Activated CD4-positive, alpha-beta T cell treated with anti-CD3 and anti-CD28 coated beads, Interleukin-2, amount 50 U/mL, for 16 hours (primary cell): Measurements from ENCODE around the gene MAPT.
"Not testable (repeated sequence)": the region's sequence is repeated elsewhere in the genome, so short reads cannot be mapped to it uniquely, and the experiment has no call there.

Experiments used
- DNase-seq: peaks from one replicate; pipeline ENCODE4 v3.0.0-alpha.2; 2020

Gene MAPT

DNA sequence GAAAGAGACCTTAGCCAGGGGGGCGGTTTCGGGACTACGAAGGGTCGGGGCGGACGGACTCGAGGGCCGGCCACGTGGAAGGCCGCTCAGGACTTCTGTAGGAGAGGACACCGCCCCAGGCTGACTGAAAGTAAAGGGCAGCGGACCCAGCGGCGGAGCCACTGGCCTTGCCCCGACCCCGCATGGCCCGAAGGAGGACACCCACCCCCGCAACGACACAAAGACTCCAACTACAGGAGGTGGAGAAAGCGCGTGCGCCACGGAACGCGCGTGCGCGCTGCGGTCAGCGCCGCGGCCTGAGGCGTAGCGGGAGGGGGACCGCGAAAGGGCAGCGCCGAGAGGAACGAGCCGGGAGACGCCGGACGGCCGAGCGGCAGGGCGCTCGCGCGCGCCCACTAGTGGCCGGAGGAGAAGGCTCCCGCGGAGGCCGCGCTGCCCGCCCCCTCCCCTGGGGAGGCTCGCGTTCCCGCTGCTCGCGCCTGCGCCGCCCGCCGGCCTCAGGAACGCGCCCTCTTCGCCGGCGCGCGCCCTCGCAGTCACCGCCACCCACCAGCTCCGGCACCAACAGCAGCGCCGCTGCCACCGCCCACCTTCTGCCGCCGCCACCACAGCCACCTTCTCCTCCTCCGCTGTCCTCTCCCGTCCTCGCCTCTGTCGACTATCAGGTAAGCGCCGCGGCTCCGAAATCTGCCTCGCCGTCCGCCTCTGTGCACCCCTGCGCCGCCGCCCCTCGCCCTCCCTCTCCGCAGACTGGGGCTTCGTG is at the start of gene MAPT:
Gene MAPT, plus strand, starts transcription at position 533 of the 763 bp plus-strand sequence. CDS start 67,784 bp downstream, outside the sequence.
- peak; percentile 85 for DNase-seq

GRCh38 chr17:45844695-45845375 is 49.5 kb upstream of the MAPT start, which contains the start of gene SPPL2C:
Gene SPPL2C, plus strand, starts transcription at chr17:45844881. Its CDS starts 26 bp downstream, at chr17:45844907.
- DNase-seq = no peak

DNA sequence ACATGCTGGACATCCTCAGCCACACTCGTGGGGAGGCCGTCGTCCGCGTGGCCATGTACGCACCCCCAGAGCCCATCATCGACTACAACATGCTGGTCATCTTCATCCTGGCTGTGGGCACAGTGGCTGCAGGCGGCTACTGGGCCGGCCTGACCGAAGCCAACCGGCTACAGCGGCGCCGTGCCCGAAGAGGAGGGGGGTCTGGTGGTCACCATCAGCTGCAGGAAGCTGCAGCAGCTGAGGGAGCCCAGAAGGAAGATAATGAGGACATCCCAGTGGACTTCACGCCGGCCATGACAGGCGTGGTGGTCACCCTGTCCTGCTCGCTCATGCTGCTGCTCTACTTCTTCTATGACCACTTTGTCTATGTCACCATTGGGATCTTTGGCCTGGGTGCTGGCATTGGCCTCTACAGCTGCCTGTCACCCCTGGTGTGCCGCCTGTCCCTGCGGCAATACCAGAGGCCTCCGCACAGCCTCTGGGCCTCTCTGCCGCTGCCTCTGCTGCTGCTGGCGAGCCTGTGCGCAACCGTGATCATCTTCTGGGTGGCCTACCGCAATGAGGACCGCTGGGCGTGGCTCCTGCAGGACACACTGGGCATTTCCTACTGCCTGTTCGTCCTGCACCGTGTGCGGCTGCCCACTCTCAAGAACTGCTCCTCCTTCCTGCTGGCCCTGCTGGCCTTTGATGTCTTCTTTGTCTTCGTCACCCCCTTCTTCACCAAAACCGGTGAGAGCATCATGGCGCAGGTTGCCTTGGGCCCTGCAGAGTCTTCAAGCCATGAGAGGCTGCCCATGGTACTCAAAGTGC is 48.8 kb upstream of the MAPT start:
- no peak for DNase-seq

DNA sequence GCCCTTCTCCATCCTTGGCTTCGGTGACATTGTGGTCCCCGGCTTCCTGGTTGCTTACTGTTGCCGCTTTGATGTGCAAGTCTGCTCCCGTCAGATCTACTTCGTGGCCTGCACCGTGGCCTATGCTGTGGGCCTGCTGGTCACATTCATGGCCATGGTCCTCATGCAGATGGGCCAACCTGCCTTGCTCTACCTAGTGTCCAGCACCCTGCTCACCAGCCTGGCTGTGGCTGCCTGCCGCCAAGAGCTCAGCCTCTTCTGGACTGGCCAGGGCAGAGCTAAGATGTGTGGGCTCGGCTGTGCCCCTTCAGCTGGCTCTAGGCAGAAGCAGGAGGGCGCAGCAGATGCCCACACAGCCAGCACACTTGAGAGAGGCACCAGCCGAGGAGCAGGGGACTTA is 48.1 kb upstream of the MAPT start:
- DNase-seq = no peak

GRCh38 chr17:45846646-45847045 is 47.7 kb upstream of the MAPT start:
- no peak for DNase-seq

DNA sequence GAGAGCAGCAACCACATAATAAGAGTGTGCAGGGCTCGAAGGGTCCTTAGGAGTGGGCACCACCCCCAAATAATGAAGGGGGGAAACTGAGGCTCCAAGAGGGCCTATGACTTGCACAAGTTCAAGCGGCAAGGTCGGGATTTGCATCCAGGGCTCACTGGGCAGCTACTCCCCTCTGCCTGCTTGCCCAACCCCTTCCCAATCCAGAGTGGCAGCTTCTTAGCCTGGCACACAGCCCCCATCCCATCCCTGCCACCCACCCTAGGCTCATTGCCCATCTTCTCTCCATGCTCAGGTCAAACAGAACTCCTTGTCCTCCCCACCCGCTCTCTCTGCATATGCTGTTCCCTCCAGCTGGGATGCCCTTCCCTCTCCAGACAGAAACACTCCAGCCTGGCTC is 47.3 kb upstream of the MAPT start:
- no peak for DNase-seq

GRCh38 chr17:45847747-45848146 is 46.6 kb upstream of the MAPT start:
- no peak for DNase-seq

GRCh38 chr17:45848405-45848804 is 45.9 kb upstream of the MAPT start:
- no peak for DNase-seq

- DNase-seq = no peak
These were observed 45.4 kb upstream of the MAPT start for GRCh38 chr17:45848868-45849535.

GRCh38 chr17:45849536-45849990 is 44.8 kb upstream of the MAPT start:
- no peak for DNase-seq

DNA sequence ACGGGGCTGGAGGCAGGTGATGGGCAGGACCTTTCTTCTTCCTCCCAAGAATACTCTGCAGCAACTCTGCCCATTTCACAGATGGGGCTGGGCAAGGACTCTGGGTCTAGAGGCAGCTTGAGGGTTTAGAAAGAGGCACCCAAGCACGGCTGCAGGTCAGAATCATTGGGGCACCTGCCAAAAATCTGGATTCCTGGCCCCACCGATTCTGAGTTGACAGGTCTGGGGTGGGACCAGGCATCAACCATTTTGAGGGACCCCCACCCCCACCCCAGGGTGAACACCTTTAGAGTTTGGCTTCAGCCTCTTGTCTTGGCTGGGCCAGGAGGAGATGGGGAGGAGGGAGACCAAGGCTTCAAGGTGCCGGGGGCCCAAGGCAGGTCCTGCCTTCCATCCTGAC is 44.3 kb upstream of the MAPT start:
- DNase-seq = no peak

GRCh38 chr17:45850468-45850867 is 43.9 kb upstream of the MAPT start:
- no peak for DNase-seq

GRCh38 chr17:45851022-45851421 is 43.3 kb upstream of the MAPT start:
- DNase-seq = no peak

- DNase-seq = no peak
These were observed 42.9 kb upstream of the MAPT start for GRCh38 chr17:45851464-45851863.

GRCh38 chr17:45851873-45852272 is 42.5 kb upstream of the MAPT start:
- DNase-seq = no peak

GRCh38 chr17:45852535-45853297 is 41.6 kb upstream of the MAPT start:
- DNase-seq = peak; percentile 59

- no peak for DNase-seq
These were observed 40.1 kb upstream of the MAPT start for GRCh38 chr17:45854209-45854608.

DNA sequence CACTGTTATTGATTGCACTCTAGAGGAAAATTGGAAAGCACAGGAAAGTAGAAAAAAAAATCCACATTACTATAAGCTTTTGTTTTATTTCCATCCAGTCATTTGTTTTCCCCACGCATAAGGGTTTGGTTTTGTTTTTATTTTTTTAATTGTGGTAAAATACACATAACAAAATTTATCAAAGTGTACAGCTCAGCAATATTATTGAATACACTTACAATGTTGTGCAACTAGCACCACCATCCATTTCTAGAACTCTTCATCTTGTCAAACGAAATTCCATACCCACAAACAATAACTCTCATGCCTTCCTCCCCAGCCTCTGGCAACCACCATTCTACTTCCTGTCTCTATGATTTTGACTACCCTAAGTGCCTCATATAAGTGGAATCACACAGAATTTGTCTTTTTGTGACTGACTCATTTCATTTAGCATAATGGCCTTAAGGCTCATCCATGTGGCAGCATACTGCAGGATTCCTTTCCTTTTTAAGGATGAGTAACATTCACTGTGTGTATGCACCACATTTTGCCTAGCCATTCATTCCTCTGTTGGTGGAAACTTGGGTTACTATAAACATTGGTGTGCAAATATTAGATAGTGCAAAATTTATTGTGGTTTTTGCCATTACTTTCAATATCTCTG is 38.5 kb upstream of the MAPT start:
- DNase-seq = no peak

DNA sequence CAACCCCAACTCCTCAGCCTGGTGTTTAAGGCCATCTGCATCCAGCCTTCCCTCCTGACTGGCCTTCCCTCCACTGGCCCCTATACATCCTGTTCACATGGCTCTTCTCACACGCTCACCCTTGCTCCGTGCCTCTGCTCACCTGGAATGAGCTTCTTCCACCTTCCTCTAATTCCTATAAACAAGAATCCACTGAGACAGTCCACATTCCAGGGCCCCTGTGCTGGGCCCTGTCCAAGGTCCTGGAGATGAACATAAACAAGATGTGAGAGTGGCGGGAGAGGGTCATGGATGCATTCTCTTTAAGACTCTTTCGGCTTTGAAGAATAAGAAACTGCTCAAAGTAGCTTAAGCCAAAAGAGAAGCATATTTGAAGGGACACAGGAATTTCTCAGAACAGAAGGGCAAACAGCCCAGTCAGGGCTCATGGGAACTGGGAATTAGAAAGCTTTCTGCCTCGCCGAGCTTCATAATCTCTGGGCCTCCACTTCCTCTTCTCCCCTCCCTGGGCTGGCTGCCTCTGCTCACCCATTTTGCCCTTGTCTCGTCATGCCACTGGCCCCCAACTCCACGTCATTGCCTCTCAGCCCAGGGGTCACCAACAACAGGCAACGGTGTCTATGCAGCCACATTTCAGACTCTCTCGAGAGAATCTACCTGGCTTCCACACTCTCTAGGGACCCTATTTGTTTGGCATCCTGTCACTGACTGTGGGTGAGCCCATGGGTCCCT is 36.2 kb upstream of the MAPT start:
- DNase-seq = no peak

DNA sequence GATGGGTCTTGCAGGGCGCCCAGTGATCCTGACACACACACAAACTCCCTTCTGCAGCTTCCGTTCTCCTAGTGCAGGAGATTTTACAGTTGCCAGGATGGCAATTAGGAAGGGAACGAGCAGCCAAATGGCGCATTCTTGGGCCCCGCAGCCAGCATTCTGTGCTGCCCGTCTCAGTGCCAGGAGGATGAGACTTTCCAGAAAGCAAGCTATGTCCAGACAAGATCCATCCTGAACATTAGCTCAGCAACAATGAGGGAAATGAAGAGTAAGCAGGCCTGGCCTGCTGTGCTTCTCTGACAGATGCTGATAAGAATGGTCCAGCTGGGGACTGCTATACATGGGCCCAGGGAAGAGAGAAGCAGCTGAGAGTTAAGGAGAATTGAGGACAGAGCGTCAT is 33.2 kb upstream of the MAPT start:
- DNase-seq = no peak

GRCh38 chr17:45862127-45862526 is 32.2 kb upstream of the MAPT start:
- DNase-seq = not testable (repeated sequence)
